HEK293 (cell line): ENCODE results near the gene ALB.

Experiments
- HOXA7 ChIP-seq: sonication (generic); formaldehyde crosslinking; IDR thresholded peaks from 2 replicates; pipeline ENCODE4 v1.8.1; 2022; ENCODE audit warnings: missing genetic modification reagents, borderline replicate concordance
- KLF9 ChIP-seq: fragments of 450-650 bp; formaldehyde crosslinking; IDR thresholded peaks from 2 replicates; pipeline ENCODE4 v1.5.1; 2016; ENCODE audit warnings: missing biosample characterization, missing genetic modification characterization, low read depth
- MZF1 ChIP-seq: fragments of 450-650 bp; formaldehyde crosslinking; IDR thresholded peaks from 2 replicates; pipeline ENCODE4 v1.5.1; 2017; ENCODE audit warnings: missing biosample characterization, missing genetic modification characterization, borderline replicate concordance
- PATZ1 ChIP-seq: fragments of 450-650 bp; formaldehyde crosslinking; IDR thresholded peaks from 2 replicates; pipeline ENCODE4 v1.5.1; 2016; ENCODE audit warnings: missing biosample characterization, missing genetic modification characterization
- PRDM6 ChIP-seq: fragments of 450-650 bp; formaldehyde crosslinking; IDR thresholded peaks from 2 replicates; pipeline ENCODE4 v1.5.1; 2017; ENCODE audit warnings: missing biosample characterization, missing genetic modification characterization
- RBAK ChIP-seq: fragments of 450-650 bp; formaldehyde crosslinking; IDR thresholded peaks from 2 replicates; pipeline ENCODE4 v1.5.1; 2016; ENCODE audit warnings: missing biosample characterization, missing genetic modification characterization
- SALL2 ChIP-seq: fragments of 450-650 bp; formaldehyde crosslinking; IDR thresholded peaks from 2 replicates; pipeline ENCODE4 v1.5.0; 2017; ENCODE audit warnings: missing biosample characterization, mild to moderate bottlenecking, missing genetic modification characterization, borderline replicate concordance
- SCRT1 ChIP-seq: fragments of 450-650 bp; formaldehyde crosslinking; IDR thresholded peaks from 2 replicates; pipeline ENCODE4 v1.5.1; 2016; ENCODE audit warnings: missing biosample characterization, missing genetic modification characterization, borderline replicate concordance
- WT1 ChIP-seq: fragments of 450-650 bp; formaldehyde crosslinking; IDR thresholded peaks from 2 replicates; pipeline ENCODE4 v1.5.1; 2016; ENCODE audit warnings: missing biosample characterization, missing genetic modification characterization
- ZBTB48 ChIP-seq: fragments of 450-650 bp; formaldehyde crosslinking; IDR thresholded peaks from 2 replicates; pipeline ENCODE4 v1.5.1; 2016; ENCODE audit warnings: missing biosample characterization, missing genetic modification characterization
- ZFHX2 ChIP-seq: fragments of 450-650 bp; formaldehyde crosslinking; conservative IDR thresholded peaks from 2 replicates; pipeline ENCODE4 v1.5.1; 2016; ENCODE audit warnings: missing biosample characterization, missing genetic modification characterization
- ZFP37 ChIP-seq: fragments of 450-650 bp; formaldehyde crosslinking; IDR thresholded peaks from 2 replicates; pipeline ENCODE4 v1.5.1; 2016; ENCODE audit warnings: missing biosample characterization, missing genetic modification characterization
- ZNF114 ChIP-seq: fragments of 450-650 bp; formaldehyde crosslinking; IDR thresholded peaks from 2 replicates; pipeline ENCODE4 v1.5.0; 2017; ENCODE audit warnings: missing biosample characterization, missing genetic modification characterization
- ZNF16 ChIP-seq: fragments of 450-650 bp; formaldehyde crosslinking; IDR thresholded peaks from 2 replicates; pipeline ENCODE4 v1.5.1; 2016; ENCODE audit warnings: low read depth, missing biosample characterization, missing genetic modification characterization
- ZNF24 ChIP-seq: fragments of 450-650 bp; formaldehyde crosslinking; IDR thresholded peaks from 2 replicates; pipeline ENCODE4 v1.5.1; 2016; ENCODE audit warnings: missing biosample characterization, missing genetic modification characterization
- ZNF248 ChIP-seq: fragments of 450-650 bp; formaldehyde crosslinking; IDR thresholded peaks from 2 replicates; pipeline ENCODE4 v1.5.1; 2017; ENCODE audit warnings: missing biosample characterization, missing genetic modification characterization
- ZNF362 ChIP-seq: fragments of 450-650 bp; formaldehyde crosslinking; IDR thresholded peaks from 2 replicates; pipeline ENCODE4 v1.5.1; 2016; ENCODE audit warnings: missing biosample characterization, missing genetic modification characterization
- ZNF571 ChIP-seq: fragments of 450-650 bp; formaldehyde crosslinking; IDR thresholded peaks from 2 replicates; pipeline ENCODE4 v1.5.0; 2017; ENCODE audit warnings: missing biosample characterization, missing genetic modification characterization
- ZNF610 ChIP-seq: fragments of 450-650 bp; formaldehyde crosslinking; IDR thresholded peaks from 2 replicates; pipeline ENCODE4 v1.5.1; 2016; ENCODE audit warnings: missing biosample characterization, missing genetic modification characterization, borderline replicate concordance
- ZNF660 ChIP-seq: fragments of 450-650 bp; IDR thresholded peaks from 2 replicates; pipeline ENCODE4 v1.5.1; 2018; ENCODE audit warnings: missing biosample characterization, mild to moderate bottlenecking, missing genetic modification characterization
- ZNF76 ChIP-seq: fragments of 450-650 bp; formaldehyde crosslinking; IDR thresholded peaks from 2 replicates; pipeline ENCODE4; 2016; ENCODE audit warnings: low read depth, missing biosample characterization, missing genetic modification characterization, borderline replicate concordance
- ZNF776 ChIP-seq: fragments of 450-650 bp; formaldehyde crosslinking; IDR thresholded peaks from 2 replicates; pipeline ENCODE4 v1.5.0; 2017; ENCODE audit warnings: missing biosample characterization, missing genetic modification characterization, borderline replicate concordance
- ZNF777 ChIP-seq: fragments of 450-650 bp; formaldehyde crosslinking; IDR thresholded peaks from 2 replicates; pipeline ENCODE4 v1.5.1; 2017; ENCODE audit warnings: missing biosample characterization, missing genetic modification characterization, borderline replicate concordance
- ZSCAN16 ChIP-seq: fragments of 450-650 bp; formaldehyde crosslinking; IDR thresholded peaks from 2 replicates; pipeline ENCODE4 v1.5.1; 2016; ENCODE audit warnings: missing biosample characterization, missing genetic modification characterization
- TF ChIP-seq, protein P1 (sequence below): fragments of 450-650 bp; formaldehyde crosslinking; IDR thresholded peaks from 2 replicates; pipeline ENCODE4 v1.5.1; 2016; ENCODE audit warnings: missing biosample characterization, missing genetic modification characterization
- TF ChIP-seq, protein P2 (sequence below): fragments of 450-650 bp; IDR thresholded peaks from 2 replicates; pipeline ENCODE4 v1.5.1; 2018; ENCODE audit warnings: missing biosample characterization, mild to moderate bottlenecking, missing genetic modification characterization

ALB gene

GRCh38 chr4:73451404-73451803 is 47.3 kb downstream of the ALB start (continued):
- TF ChIP-seq ZBTB48 (no peak), ZNF24 (tag by site-specific recombination) (0 out of 2 replicates have a peak, but pooled peaks have one; percentile 21), ZNF571 (tag by site-specific recombination) (no peak), ZFHX2 (tag by site-specific recombination) (no peak), ZFP37 (tag by site-specific recombination) (no peak), RBAK (no peak), PRDM6 (tag by site-specific recombination) (peak; percentile 77), SALL2 (tag by site-specific recombination) (no peak), PATZ1 (tag by site-specific recombination) (no peak), ZNF248 (tag by site-specific recombination) (no peak), HOXA7 (no peak), ZNF660 (tag by site-specific recombination) (no peak), ZSCAN16 (tag by site-specific recombination) (no peak), ZNF777 (tag by site-specific recombination) (no peak), MZF1 (no peak), ZNF362 (tag by site-specific recombination) (peak; percentile 36; the same call in 1 of the 2 replicates), ZNF76 (tag by site-specific recombination) (no peak), ZNF16 (tag by site-specific recombination) (no peak), ZNF776 (no peak), SCRT1 (tag by site-specific recombination) (no peak), ZNF114 (tag by site-specific recombination) (no peak), WT1 (tag by site-specific recombination) (0 out of 2 replicates have a peak, but pooled peaks have one; percentile 40), KLF9 (tag by site-specific recombination) (no peak), ZNF610 (tag by site-specific recombination) (no peak)
- TF ChIP-seq, protein P1, sequence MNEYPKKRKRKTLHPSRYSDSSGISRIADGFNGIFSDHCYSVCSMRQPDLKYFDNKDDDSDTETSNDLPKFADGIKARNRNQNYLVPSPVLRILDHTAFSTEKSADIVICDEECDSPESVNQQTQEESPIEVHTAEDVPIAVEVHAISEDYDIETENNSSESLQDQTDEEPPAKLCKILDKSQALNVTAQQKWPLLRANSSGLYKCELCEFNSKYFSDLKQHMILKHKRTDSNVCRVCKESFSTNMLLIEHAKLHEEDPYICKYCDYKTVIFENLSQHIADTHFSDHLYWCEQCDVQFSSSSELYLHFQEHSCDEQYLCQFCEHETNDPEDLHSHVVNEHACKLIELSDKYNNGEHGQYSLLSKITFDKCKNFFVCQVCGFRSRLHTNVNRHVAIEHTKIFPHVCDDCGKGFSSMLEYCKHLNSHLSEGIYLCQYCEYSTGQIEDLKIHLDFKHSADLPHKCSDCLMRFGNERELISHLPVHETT (tag by site-specific recombination): no peak
- TF ChIP-seq, protein P2, sequence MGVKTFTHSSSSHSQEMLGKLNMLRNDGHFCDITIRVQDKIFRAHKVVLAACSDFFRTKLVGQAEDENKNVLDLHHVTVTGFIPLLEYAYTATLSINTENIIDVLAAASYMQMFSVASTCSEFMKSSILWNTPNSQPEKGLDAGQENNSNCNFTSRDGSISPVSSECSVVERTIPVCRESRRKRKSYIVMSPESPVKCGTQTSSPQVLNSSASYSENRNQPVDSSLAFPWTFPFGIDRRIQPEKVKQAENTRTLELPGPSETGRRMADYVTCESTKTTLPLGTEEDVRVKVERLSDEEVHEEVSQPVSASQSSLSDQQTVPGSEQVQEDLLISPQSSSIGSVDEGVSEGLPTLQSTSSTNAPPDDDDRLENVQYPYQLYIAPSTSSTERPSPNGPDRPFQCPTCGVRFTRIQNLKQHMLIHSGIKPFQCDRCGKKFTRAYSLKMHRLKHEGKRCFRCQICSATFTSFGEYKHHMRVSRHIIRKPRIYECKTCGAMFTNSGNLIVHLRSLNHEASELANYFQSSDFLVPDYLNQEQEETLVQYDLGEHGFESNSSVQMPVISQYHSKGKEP: 0 out of 2 replicates have a peak, but pooled peaks have one; percentile 35
